ENCODE measurements around the gene MAGED1. TPM values are rescaled to one million over a fixed set of nuclear protein-coding genes. Genes with fewer than 3 reads are reported as not detected.

The MAGED1 gene
- total RNA-seq, 4 donors from 2014 or later = 34.2 to 54.8 (median 43.5) TPM

Small RNA genes lying within 50 kb of the gene (small RNA-seq; reads per million reads assigned to genes)
- 0 reads per million in 4 donors for gene AL929410.2
- 0 reads per million in 4 donors for gene RNU6-504P

Other genes with a start within 250 kb of the MAGED1 start
- gene CENPVL2, start 210.8 kb upstream of the MAGED1 start, total RNA-seq = not detected
- not detected for gene CENPVL1, start 183.1 kb upstream of the MAGED1 start, total RNA-seq
- 1 to 10 TPM; 4.8 to 7.1 (median 6.6) TPM for gene GSPT2, start 150.2 kb upstream of the MAGED1 start, total RNA-seq
- gene MAGED4B, start 175.6 kb downstream of the MAGED1 start, total RNA-seq = 1 to 10 TPM; 2.2 to 8.4 (median 7.2) TPM

Data from gastroesophageal sphincter (tissue), 4 donors.